ENCODE data around the gene OBSCN.

OBSCN gene

GRCh38 chr1:228283043-228283371 is 75.2 kb downstream of the OBSCN start:
- no peak for DNase-seq (ENCODE audit: low read depth)
- TF ChIP-seq CTCF (IDR thresholded peaks at IDR 0.05; ENCODE audit: insufficient read depth, low read depth, low read length, missing control alignments): no peak

GRCh38 chr1:228283476-228284147 is 75.8 kb downstream of the OBSCN start:
- TF ChIP-seq CTCF (IDR thresholded peaks at IDR 0.05; ENCODE audit: insufficient read depth, low read depth, low read length, missing control alignments): no peak
- DNase-seq (ENCODE audit: low read depth): no peak
- H3K4me3 ChIP-seq (ENCODE audit: low read depth, low read length): no peak overlapping the region

More at GRCh38 chr1:228283043-228283371, 75.2 kb downstream of the OBSCN start:
- no peak overlapping the region for H3K4me3 ChIP-seq (ENCODE audit: low read depth, low read length)

GRCh38 chr1:228284148-228284495 is 76.3 kb downstream of the OBSCN start:
- TF ChIP-seq CTCF (IDR thresholded peaks at IDR 0.05; ENCODE audit: insufficient read depth, low read depth, low read length, missing control alignments): no peak
- no peak for DNase-seq (ENCODE audit: low read depth)
- H3K4me3 ChIP-seq (ENCODE audit: low read depth, low read length): no peak overlapping the region

- no peak overlapping the region for H3K4me3 ChIP-seq (ENCODE audit: low read depth, low read length)
- no peak for DNase-seq (ENCODE audit: low read depth)
- no peak for TF ChIP-seq CTCF (IDR thresholded peaks at IDR 0.05; ENCODE audit: insufficient read depth, low read depth, low read length, missing control alignments)
These were observed 76.7 kb downstream of the OBSCN start for GRCh38 chr1:228284521-228284920.

GRCh38 chr1:228285661-228286504 is 78.0 kb downstream of the OBSCN start:
- no peak for TF ChIP-seq CTCF (IDR thresholded peaks at IDR 0.05; ENCODE audit: insufficient read depth, low read depth, low read length, missing control alignments)
- H3K4me3 ChIP-seq (ENCODE audit: low read depth, low read length): no peak overlapping the region
- DNase-seq (ENCODE audit: low read depth): no peak

- no peak for DNase-seq (ENCODE audit: low read depth)
- no peak for TF ChIP-seq CTCF (IDR thresholded peaks at IDR 0.05; ENCODE audit: insufficient read depth, low read depth, low read length, missing control alignments)
- H3K4me3 ChIP-seq (ENCODE audit: low read depth, low read length): no peak overlapping the region
These were observed 78.9 kb downstream of the OBSCN start for GRCh38 chr1:228286505-228287417.

Data from GM12865 (cell line).